Astrocyte of the spinal cord (primary cell): ENCODE results near the gene MORF4L1.
"Not testable (repeated sequence)": the region's sequence is repeated elsewhere in the genome, so short reads cannot be mapped to it uniquely, and the experiment has no call there.

Experiments used
- DNase-seq: peaks from one replicate; pipeline ENCODE4 v3.0.0; 2011; ENCODE audit warnings: low read depth, low spot score
- H3K4me3 ChIP-seq: 2 replicates; pipeline ENCODE4 v1.5.1; 2011; ENCODE audit warnings: low read depth, mild to moderate bottlenecking, low read length, moderate library complexity
- CTCF ChIP-seq: IDR thresholded peaks from 2 replicates; pipeline ENCODE4 v1.5.1; 2012; ENCODE audit warnings: low read depth, mild to moderate bottlenecking, low read length, inconsistent platforms
- in situ Hi-C: cut with HindIII; loops from 2 replicates; pipeline ENCODE4 v1.10.0; 2017; ENCODE audit warnings: low sequenced_read_pairs

MORF4L1 gene

GRCh38 chr15:78837131-78837530 lies 35.6 kb upstream of the MORF4L1 start:
- TF ChIP-seq CTCF, result no peak
- DNase-seq, result no peak
- H3K4me3 ChIP-seq, result no peak overlapping the region
- in situ Hi-C loops, result no loop called here

- in situ Hi-C loops, result no loop called here
- no peak for TF ChIP-seq CTCF
- H3K4me3 ChIP-seq, result no peak overlapping the region
- no peak for DNase-seq
These were observed 35.1 kb upstream of the MORF4L1 start for GRCh38 chr15:78837543-78837942.

- no peak for DNase-seq
- H3K4me3 ChIP-seq, result no peak overlapping the region
- TF ChIP-seq CTCF, result no peak
- in situ Hi-C loops, result no loop called here
These were observed 34.2 kb upstream of the MORF4L1 start for GRCh38 chr15:78838489-78838888.

GRCh38 chr15:78839151-78839550 lies 33.5 kb upstream of the MORF4L1 start:
- DNase-seq, H3K4me3 ChIP-seq, in situ Hi-C loops: not testable (repeated sequence)

GRCh38 chr15:78840661-78841375 lies 31.9 kb upstream of the MORF4L1 start:
- no peak for DNase-seq
- in situ Hi-C loops, result no loop called here
- TF ChIP-seq CTCF, result no peak

GRCh38 chr15:78841376-78841706 lies 31.3 kb upstream of the MORF4L1 start:
- no peak for TF ChIP-seq CTCF
- in situ Hi-C loops, result no loop called here
- H3K4me3 ChIP-seq, result no peak overlapping the region
- DNase-seq, result no peak

More at GRCh38 chr15:78840661-78841375, 31.9 kb upstream of the MORF4L1 start:
- no peak overlapping the region for H3K4me3 ChIP-seq

GRCh38 chr15:78841891-78842290 lies 30.8 kb upstream of the MORF4L1 start:
- no peak for TF ChIP-seq CTCF
- in situ Hi-C loops, result no loop called here
- H3K4me3 ChIP-seq, result no peak overlapping the region
- DNase-seq, result no peak
